ENCODE data around the gene ZBTB37. TPM values are rescaled to one million over a fixed set of nuclear protein-coding genes. Genes with fewer than 3 reads are reported as not detected.

Gene ZBTB37
- total RNA-seq, 2 donors from 2014 or later = 5.8 to 6.7 TPM

DNA sequence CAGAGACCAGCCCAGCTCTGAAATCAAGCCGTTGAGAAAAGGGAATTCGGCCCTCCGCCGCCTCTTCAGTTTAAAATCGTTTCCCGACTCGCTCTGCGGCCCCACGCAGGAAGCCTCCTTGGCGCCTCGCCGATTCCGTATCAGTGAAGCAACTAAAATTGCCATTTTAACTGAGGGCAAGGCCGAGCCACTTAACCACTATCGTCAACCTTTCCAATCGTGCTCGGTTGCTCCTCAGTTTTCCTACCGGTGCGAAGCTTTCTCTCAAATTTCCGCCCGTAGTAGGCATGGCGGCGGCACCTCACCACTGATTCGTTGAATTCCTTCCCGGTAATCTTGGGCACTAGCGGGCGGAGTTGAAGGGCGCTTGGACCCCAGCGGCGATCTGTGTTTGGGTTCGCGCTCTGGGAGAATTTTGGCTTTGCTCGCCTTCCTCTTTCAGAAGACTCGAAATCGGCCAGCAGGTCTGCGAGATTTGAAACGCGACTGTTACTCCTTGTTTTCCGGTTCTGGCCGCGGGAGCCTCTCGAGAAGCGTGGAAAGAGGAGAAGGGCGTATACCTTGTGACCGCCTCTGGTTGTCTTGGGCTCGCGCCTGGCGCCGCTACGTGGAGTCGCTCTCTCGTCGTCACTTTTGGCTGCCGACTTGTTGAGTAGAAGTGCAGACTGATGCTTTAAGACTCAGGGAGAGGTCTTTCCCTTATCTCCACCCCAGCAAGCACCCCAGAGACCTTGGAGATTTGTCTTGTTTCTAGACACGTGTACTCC, 43.7 kb upstream of the ZBTB37 start, which contains the start of the genes CENPL and DARS2:
CENPL (minus strand) TSS at position 569 of the 767 bp plus-strand sequence. CDS start 13,584 bp downstream, outside the sequence.
DARS2 (plus strand) TSS at position 359 of the 767 bp plus-strand sequence. CDS start 557 bp downstream, outside the sequence.
- intact Hi-C loops (cut with DNase I) = loop anchor here (5.0 kb wide), 1 partner anchor 392 kb away; no protein-coding TSS in a partner anchor
- TF ChIP-seq, protein P1, sequence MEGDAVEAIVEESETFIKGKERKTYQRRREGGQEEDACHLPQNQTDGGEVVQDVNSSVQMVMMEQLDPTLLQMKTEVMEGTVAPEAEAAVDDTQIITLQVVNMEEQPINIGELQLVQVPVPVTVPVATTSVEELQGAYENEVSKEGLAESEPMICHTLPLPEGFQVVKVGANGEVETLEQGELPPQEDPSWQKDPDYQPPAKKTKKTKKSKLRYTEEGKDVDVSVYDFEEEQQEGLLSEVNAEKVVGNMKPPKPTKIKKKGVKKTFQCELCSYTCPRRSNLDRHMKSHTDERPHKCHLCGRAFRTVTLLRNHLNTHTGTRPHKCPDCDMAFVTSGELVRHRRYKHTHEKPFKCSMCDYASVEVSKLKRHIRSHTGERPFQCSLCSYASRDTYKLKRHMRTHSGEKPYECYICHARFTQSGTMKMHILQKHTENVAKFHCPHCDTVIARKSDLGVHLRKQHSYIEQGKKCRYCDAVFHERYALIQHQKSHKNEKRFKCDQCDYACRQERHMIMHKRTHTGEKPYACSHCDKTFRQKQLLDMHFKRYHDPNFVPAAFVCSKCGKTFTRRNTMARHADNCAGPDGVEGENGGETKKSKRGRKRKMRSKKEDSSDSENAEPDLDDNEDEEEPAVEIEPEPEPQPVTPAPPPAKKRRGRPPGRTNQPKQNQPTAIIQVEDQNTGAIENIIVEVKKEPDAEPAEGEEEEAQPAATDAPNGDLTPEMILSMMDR (IDR thresholded peaks at IDR 0.05) = no peak
- Histone ChIP-seq H3K9ac (ENCODE audit: low read depth in 2 of 2, low read length in 2 of 2) (peak within 1 kb of the TSS; percentile 70 to 94), H3K4me1 (peaks cover 3% of the 10 kb centered on the region), H3K27me3 (no peaks in the 10 kb centered on the region), H3K36me3 (no peaks in the 10 kb centered on the region), H3K27ac (peak within 1 kb of the TSS; percentile 86), H3K9me3 (no peaks in the 10 kb centered on the region), H3K4me3 (peak within 1 kb of the TSS; percentile 72)
- DNase-seq = peak; percentile 97

DNA sequence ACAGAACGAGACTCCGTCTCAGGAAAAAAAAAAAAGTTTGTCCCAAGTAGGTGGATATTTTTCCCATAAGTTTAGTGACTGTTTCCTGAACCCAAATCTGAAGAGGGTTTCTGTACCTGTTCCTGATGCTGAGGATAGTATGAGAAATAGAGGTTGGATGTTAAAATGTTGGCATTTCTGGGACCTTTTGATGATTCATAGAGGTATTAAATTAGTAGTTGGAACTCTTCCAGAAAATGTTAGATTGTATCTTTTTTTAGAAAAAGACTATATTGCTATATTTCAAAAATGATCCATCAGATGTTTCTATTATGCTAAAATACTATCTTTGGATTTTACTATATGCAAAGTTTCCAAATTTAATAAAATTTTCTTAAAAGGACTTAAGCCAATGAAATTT, 40.6 kb upstream of the ZBTB37 start:
- H3K4me1 ChIP-seq = peaks cover 3% of the 10 kb centered on the region
- H3K27ac ChIP-seq = no peak overlapping the region
- no peak for DNase-seq
- H3K4me3 ChIP-seq = no peak overlapping the region
- intact Hi-C loops (cut with DNase I) = no loop called here
- no peaks in the 10 kb centered on the region for H3K9me3 ChIP-seq
- TF ChIP-seq, protein P1 (IDR thresholded peaks at IDR 0.05) = no peak
- H3K9ac ChIP-seq (ENCODE audit: low read depth in 2 of 2, low read length in 2 of 2) = no peak overlapping the region
- H3K27me3 ChIP-seq = no peaks in the 10 kb centered on the region
- no peaks in the 10 kb centered on the region for H3K36me3 ChIP-seq

DNA sequence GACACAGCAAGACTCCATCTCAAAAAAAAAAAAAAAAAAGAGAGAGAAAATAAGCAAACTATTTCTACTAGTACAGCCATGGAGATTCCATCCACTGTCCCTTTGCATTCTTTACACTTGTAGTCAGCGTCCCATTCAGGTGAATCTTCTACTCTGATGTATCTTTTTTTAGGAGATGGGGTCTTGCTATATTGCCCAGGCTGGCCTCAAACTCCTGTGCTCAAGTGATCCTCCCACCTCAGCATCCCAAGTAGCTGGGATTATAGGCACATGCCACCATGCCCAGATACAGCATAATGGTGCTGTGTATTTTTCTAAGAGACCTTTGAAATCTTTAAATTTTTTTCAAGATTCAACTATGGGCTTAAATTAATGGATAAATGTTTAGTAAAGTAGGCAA, 35.4 kb upstream of the ZBTB37 start:
- no peaks in the 10 kb centered on the region for H3K36me3 ChIP-seq
- intact Hi-C loops (cut with DNase I) = no loop called here
- no peak overlapping the region for H3K4me3 ChIP-seq
- H3K27ac ChIP-seq = no peak overlapping the region
- TF ChIP-seq, protein P1 (IDR thresholded peaks at IDR 0.05) = no peak
- DNase-seq = no peak
- H3K9me3 ChIP-seq = no peaks in the 10 kb centered on the region
- H3K27me3 ChIP-seq = no peaks in the 10 kb centered on the region
- H3K9ac ChIP-seq (ENCODE audit: low read depth in 2 of 2, low read length in 2 of 2) = no peak overlapping the region
- H3K4me1 ChIP-seq = no peaks in the 10 kb centered on the region

DNA sequence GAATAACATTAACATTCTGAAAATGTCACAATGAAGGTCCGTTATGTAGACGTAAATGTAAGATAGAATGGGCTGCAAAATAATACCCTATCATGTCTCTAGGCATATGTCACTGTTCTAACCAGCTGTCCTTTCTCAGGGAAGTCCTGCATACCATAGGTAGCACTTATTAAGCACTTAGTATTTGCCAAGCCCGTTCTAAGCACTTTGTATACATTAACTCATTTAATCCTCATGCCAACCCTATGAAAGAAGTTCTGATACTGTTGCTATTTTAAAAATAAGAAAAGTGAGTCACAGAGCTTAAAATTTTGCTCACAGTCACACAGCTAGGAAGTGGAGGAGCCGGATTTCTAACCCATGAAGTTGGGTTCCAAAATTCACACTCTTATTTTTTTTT, 16.1 kb upstream of the ZBTB37 start:
- intact Hi-C loops (cut with DNase I) = no loop called here
- peaks cover 7% of the 10 kb centered on the region for H3K36me3 ChIP-seq
- H3K27me3 ChIP-seq = no peaks in the 10 kb centered on the region
- H3K4me3 ChIP-seq = no peak overlapping the region
- no peak for DNase-seq
- H3K9me3 ChIP-seq = no peaks in the 10 kb centered on the region
- H3K27ac ChIP-seq = no peak overlapping the region
- no peak overlapping the region for H3K9ac ChIP-seq (ENCODE audit: low read depth in 2 of 2, low read length in 2 of 2)
- no peaks in the 10 kb centered on the region for H3K4me1 ChIP-seq
- TF ChIP-seq, protein P1 (IDR thresholded peaks at IDR 0.05) = no peak

DNA sequence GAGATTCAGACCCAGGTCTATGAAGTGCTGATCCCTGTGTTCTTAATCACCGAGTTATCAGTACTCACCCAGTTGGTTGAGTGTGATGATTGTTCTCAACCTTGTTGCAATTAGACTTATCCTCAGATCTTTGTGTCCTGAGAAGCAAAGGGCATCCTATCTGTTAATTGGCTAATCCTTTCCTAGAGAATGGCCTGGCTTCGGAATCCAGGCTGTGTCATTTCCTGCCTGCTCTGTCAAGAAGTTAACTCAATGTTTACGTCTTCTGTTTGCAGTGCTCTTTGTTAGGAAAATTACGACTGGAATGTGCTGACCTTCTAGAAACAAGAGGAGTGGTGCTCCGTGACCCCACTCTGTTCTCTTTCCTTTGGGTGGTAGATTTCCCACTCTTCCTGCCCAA, 15.1 kb upstream of the ZBTB37 start:
- peaks cover 7% of the 10 kb centered on the region for H3K36me3 ChIP-seq
- no peak for DNase-seq
- intact Hi-C loops (cut with DNase I) = no loop called here
- no peak overlapping the region for H3K9ac ChIP-seq (ENCODE audit: low read depth in 2 of 2, low read length in 2 of 2)
- H3K27ac ChIP-seq = no peak overlapping the region
- no peaks in the 10 kb centered on the region for H3K27me3 ChIP-seq
- no peak overlapping the region for H3K4me3 ChIP-seq
- no peaks in the 10 kb centered on the region for H3K9me3 ChIP-seq
- no peaks in the 10 kb centered on the region for H3K4me1 ChIP-seq
- TF ChIP-seq, protein P1 (IDR thresholded peaks at IDR 0.05) = no peak
